CD8-positive, alpha-beta memory T cell (primary cell): ENCODE data around the gene HMCN2. TPM values are rescaled to one million over a fixed set of nuclear protein-coding genes. Genes with fewer than 3 reads are reported as not detected.
"Not testable (repeated sequence)": the region's sequence is repeated elsewhere in the genome, so short reads cannot be mapped to it uniquely, and the experiment has no call there.

Experiments used
- CTCF ChIA-PET: fragments of 350-600 bp; sonication (Branson Sonifier 250); formaldehyde crosslinking; loops from one replicate; lab custom pipeline; 2021; ENCODE audit warnings: antibody characterized with exemption; lab: Charles Lee
- POLR2A ChIA-PET: fragments of 350-600 bp; sonication (Branson Sonifier 250); formaldehyde crosslinking; loops from one replicate; lab custom pipeline; 2021; ENCODE audit warnings: antibody characterized with exemption; lab: Charles Lee
- DNase-seq, 5 donors: peaks; one replicate each; pipeline versions ENCODE4 v3.0.0 to v3.0.0-alpha.2; 2020 to 2022; ENCODE audit warnings: mixed read lengths in 1 of 5
- H3K27ac ChIP-seq: one replicate; pipeline ENCODE4 v1.7.0; 2013; ENCODE audit warnings: low read depth, mild to moderate bottlenecking, low read length, moderate library complexity
- H3K27me3 ChIP-seq: 2 replicates; pipeline ENCODE4 v1.7.0; 2013; ENCODE audit warnings: low read length, mild to moderate bottlenecking; ENCODE audit not compliant: insufficient read depth, poor library complexity, severe bottlenecking
- H3K36me3 ChIP-seq: 2 replicates; pipeline ENCODE4 v1.7.0; 2013; ENCODE audit warnings: mild to moderate bottlenecking, low read length, moderate library complexity; ENCODE audit not compliant: insufficient read depth
- H3K4me1 ChIP-seq: 2 replicates; pipeline ENCODE4 v1.7.0; 2013; ENCODE audit warnings: mild to moderate bottlenecking, low read length, moderate library complexity; ENCODE audit not compliant: insufficient read depth
- H3K4me3 ChIP-seq: 2 replicates; pipeline ENCODE4 v1.7.0; 2013; ENCODE audit warnings: mild to moderate bottlenecking, low read length
- H3K9me3 ChIP-seq: 2 replicates; pipeline ENCODE4 v1.7.0; 2013; ENCODE audit warnings: mild to moderate bottlenecking, low read length
- H3K27ac Mint-ChIP-seq, 8 donors: one replicate each; pipeline ENCODE4 v1.8.0; 2020 to 2021; ENCODE audit warnings: mixed read lengths in 8 of 8, mild to moderate bottlenecking in 6 of 8, inconsistent platforms in 3 of 8, moderate library complexity in 3 of 8
- H3K27me3 Mint-ChIP-seq, 2 donors: one replicate each; pipeline ENCODE4 v1.8.0; 2020 to 2021; ENCODE audit warnings: mixed read lengths in 2 of 2, mild to moderate bottlenecking in 1 of 2, moderate library complexity in 1 of 2
- H3K36me3 Mint-ChIP-seq, 3 donors: one replicate each; pipeline ENCODE4 v1.8.0; 2020 to 2021; ENCODE audit warnings: mixed read lengths in 3 of 3, inconsistent platforms in 1 of 3, mild to moderate bottlenecking in 1 of 3
- H3K4me1 Mint-ChIP-seq, 3 donors: one replicate each; pipeline ENCODE4 v1.8.0; 2020 to 2021; ENCODE audit warnings: mixed read lengths in 3 of 3, inconsistent platforms in 1 of 3, mild to moderate bottlenecking in 1 of 3
- H3K4me3 Mint-ChIP-seq, 7 donors: one replicate each; pipeline ENCODE4 v1.8.0; 2020 to 2021; ENCODE audit warnings: mixed read lengths in 7 of 7, mild to moderate bottlenecking in 6 of 7, moderate library complexity in 4 of 7, inconsistent platforms in 2 of 7
- H3K9me3 Mint-ChIP-seq, 5 donors: one replicate each; pipeline ENCODE4 v1.8.0; 2020 to 2022; ENCODE audit warnings: mixed read lengths in 5 of 5, mild to moderate bottlenecking in 3 of 5, moderate library complexity in 2 of 5, inconsistent platforms in 1 of 5
- polyA plus RNA-seq: library from polyadenylated mRNA; unstranded; fragments of 300-500 nt; fragmentation: Illumina TruSeq; gene quantifications from one replicate; pipeline ENCODE4 v1.2.3, GENCODE V29; 2021
- total RNA-seq, 2 experiments: library from RNA; stranded (reverse); gene quantifications; one replicate each; pipeline ENCODE4 v1.2.3, GENCODE V29; 2021

The HMCN2 gene
- total and polyA plus RNA-seq, 3 experiments from 2014 or later: not detected

- H3K36me3 ChIP-seq: no peaks in the 10 kb centered on the region
- H3K4me3 ChIP-seq: no peak overlapping the region
- ChIA-PET POLR2A (no interaction called here), CTCF (no interaction called here)
- H3K4me1 ChIP-seq: no peaks in the 10 kb centered on the region
- peaks cover 9 to 19% of the 10 kb centered on the region in 2 donors for H3K27me3 Mint-ChIP-seq
- no peak overlapping the region for H3K4me3 Mint-ChIP-seq
- H3K27ac Mint-ChIP-seq: no peak overlapping the region
- no peaks in the 10 kb centered on the region for H3K36me3 Mint-ChIP-seq
- no peak for DNase-seq
- no peaks in the 10 kb centered on the region for H3K4me1 Mint-ChIP-seq
- H3K27me3 ChIP-seq: no peaks in the 10 kb centered on the region
- H3K9me3 ChIP-seq: no peaks in the 10 kb centered on the region
- H3K27ac ChIP-seq: no peak overlapping the region
- H3K9me3 Mint-ChIP-seq: no peaks in the 10 kb centered on the region
These were observed 72.3 kb downstream of the HMCN2 start for GRCh38 chr9:130337784-130338380.

GRCh38 chr9:130338891-130339290, 73.3 kb downstream of the HMCN2 start:
- H3K27ac Mint-ChIP-seq, POLR2A ChIA-PET, H3K9me3 Mint-ChIP-seq, H3K36me3 ChIP-seq, H3K4me1 Mint-ChIP-seq, H3K36me3 Mint-ChIP-seq, H3K4me1 ChIP-seq, DNase-seq, H3K4me3 ChIP-seq, H3K9me3 ChIP-seq, H3K27me3 ChIP-seq, CTCF ChIA-PET, H3K4me3 Mint-ChIP-seq, H3K27ac ChIP-seq: not testable (repeated sequence)
- H3K27me3 Mint-ChIP-seq: peaks cover 8 to 12% of the 10 kb centered on the region in 2 donors

- Mint-ChIP-seq H3K36me3 (no peaks in the 10 kb centered on the region), H3K27me3 (peaks cover 8% of the 10 kb centered on the region in 2 donors), H3K4me1 (no peaks in the 10 kb centered on the region), H3K9me3 (no peaks in the 10 kb centered on the region), H3K27ac (no peak overlapping the region), H3K4me3 (no peak overlapping the region)
- ChIA-PET POLR2A (no interaction called here), CTCF (no interaction called here)
- DNase-seq: no peak
- no peaks in the 10 kb centered on the region for H3K9me3 ChIP-seq
- no peaks in the 10 kb centered on the region for H3K36me3 ChIP-seq
- no peaks in the 10 kb centered on the region for H3K27me3 ChIP-seq
- no peak overlapping the region for H3K4me3 ChIP-seq
- H3K27ac ChIP-seq: no peak overlapping the region
- H3K4me1 ChIP-seq: no peaks in the 10 kb centered on the region
These were observed 73.7 kb downstream of the HMCN2 start for GRCh38 chr9:130339306-130339705.

DNA sequence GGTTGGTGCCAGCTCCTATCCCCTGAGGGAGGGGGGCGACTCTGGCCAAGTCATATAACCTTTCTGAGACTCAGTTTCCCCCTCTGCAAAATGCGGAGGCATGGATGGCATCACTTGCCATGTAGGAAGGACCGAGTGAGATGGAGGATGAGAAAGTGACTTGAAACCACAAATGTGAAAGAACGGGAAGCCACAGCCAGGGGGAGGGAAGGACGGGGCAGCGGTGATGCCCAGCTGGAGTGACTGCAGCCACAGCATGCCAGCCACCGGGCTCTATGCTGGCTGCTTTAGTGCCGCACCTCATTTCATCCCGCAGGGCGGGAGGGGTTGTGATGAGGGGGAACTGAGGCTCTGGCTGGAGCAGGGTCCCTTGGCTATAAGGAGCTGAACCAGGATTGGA, 74.5 kb downstream of the HMCN2 start:
- Histone ChIP-seq H3K4me1 (no peaks in the 10 kb centered on the region), H3K9me3 (no peaks in the 10 kb centered on the region), H3K27me3 (no peaks in the 10 kb centered on the region), H3K4me3 (no peak overlapping the region), H3K27ac (no peak overlapping the region), H3K36me3 (no peaks in the 10 kb centered on the region)
- H3K36me3 Mint-ChIP-seq: no peaks in the 10 kb centered on the region
- H3K27ac Mint-ChIP-seq: no peak overlapping the region
- H3K9me3 Mint-ChIP-seq: no peaks in the 10 kb centered on the region
- peaks cover 6 to 8% of the 10 kb centered on the region in 2 donors for H3K27me3 Mint-ChIP-seq
- no peaks in the 10 kb centered on the region for H3K4me1 Mint-ChIP-seq
- H3K4me3 Mint-ChIP-seq: no peak overlapping the region
- ChIA-PET POLR2A (no interaction called here), CTCF (no interaction called here)
- DNase-seq: no peak

GRCh38 chr9:130340557-130340956, 75.0 kb downstream of the HMCN2 start:
- H3K4me3 ChIP-seq, H3K9me3 Mint-ChIP-seq, H3K27ac ChIP-seq, DNase-seq, H3K4me1 Mint-ChIP-seq, H3K4me3 Mint-ChIP-seq, H3K36me3 ChIP-seq, H3K36me3 Mint-ChIP-seq, H3K27ac Mint-ChIP-seq, H3K9me3 ChIP-seq, CTCF ChIA-PET, H3K27me3 ChIP-seq, H3K4me1 ChIP-seq, POLR2A ChIA-PET, H3K27me3 Mint-ChIP-seq: not testable (repeated sequence)

GRCh38 chr9:130341128-130341527, 75.6 kb downstream of the HMCN2 start:
- no peaks in the 10 kb centered on the region for H3K4me1 Mint-ChIP-seq
- no peak overlapping the region for H3K27ac Mint-ChIP-seq
- no peak for DNase-seq
- Histone ChIP-seq H3K36me3 (no peaks in the 10 kb centered on the region), H3K27ac (no peak overlapping the region), H3K4me3 (no peak overlapping the region), H3K9me3 (no peaks in the 10 kb centered on the region), H3K27me3 (no peaks in the 10 kb centered on the region), H3K4me1 (no peaks in the 10 kb centered on the region)
- no peak overlapping the region for H3K4me3 Mint-ChIP-seq
- ChIA-PET POLR2A (no interaction called here), CTCF (no interaction called here)
- H3K27me3 Mint-ChIP-seq: peaks cover 0 to 5% of the 10 kb centered on the region in 2 donors
- no peaks in the 10 kb centered on the region for H3K9me3 Mint-ChIP-seq
- H3K36me3 Mint-ChIP-seq: no peaks in the 10 kb centered on the region

DNA sequence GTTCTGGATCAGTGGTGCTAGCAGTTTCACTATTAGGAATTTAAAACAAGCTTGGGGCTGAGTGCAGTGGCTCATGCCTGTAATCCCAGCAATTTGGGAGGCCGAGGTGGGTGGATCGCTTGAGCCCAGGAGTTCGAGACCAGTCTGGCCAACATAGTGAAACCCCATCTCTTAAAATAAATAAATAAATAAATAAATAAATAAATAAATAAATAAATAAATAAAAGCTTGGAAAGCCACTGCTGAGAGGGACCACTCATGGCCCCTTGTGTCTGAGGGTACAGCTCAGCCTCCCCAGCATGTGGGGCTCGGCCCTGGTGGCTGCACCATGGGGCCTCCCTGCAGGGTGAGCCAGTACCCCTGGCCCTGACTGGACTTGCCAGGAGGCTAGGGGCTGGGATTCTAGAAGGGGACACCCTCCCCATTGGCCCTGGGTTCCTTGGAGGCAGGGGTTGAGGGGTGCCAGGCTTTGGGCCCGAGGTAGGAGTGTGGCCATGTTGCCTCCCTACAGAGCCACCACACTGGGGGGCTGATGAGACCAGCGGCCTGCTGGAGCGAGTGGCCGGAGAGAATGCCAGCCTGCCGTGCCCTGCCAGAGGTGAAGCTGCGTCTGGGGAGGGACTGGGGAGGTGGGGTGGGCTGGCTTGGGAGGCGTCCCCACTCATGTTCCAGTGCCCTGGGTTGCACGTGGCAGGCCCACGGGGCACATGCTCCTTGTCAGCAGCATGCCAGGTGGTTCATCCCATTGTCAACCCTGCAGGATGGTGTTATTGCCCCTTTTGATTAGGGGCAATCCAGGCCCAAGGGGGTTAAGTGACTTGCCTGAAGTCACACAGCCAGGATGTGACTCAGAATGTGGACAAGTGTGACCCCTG, 76.5 kb downstream of the HMCN2 start:
- no peaks in the 10 kb centered on the region for H3K36me3 ChIP-seq
- peaks cover 0 to 4% of the 10 kb centered on the region in 2 donors for H3K27me3 Mint-ChIP-seq
- no peaks in the 10 kb centered on the region for H3K36me3 Mint-ChIP-seq
- ChIA-PET POLR2A (no interaction called here), CTCF (interaction anchor here (1.0 kb wide), 1 partner anchor 230 kb away, joined by 3 read pairs; no protein-coding TSS in a partner anchor)
- no peaks in the 10 kb centered on the region for H3K9me3 Mint-ChIP-seq
- H3K4me1 Mint-ChIP-seq: no peaks in the 10 kb centered on the region
- no peaks in the 10 kb centered on the region for H3K9me3 ChIP-seq
- H3K27ac ChIP-seq: no peak overlapping the region
- H3K27ac Mint-ChIP-seq: no peak overlapping the region
- H3K4me3 ChIP-seq: no peak overlapping the region
- no peak for DNase-seq
- no peak overlapping the region for H3K4me3 Mint-ChIP-seq
- H3K4me1 ChIP-seq: no peaks in the 10 kb centered on the region
- H3K27me3 ChIP-seq: no peaks in the 10 kb centered on the region

DNA sequence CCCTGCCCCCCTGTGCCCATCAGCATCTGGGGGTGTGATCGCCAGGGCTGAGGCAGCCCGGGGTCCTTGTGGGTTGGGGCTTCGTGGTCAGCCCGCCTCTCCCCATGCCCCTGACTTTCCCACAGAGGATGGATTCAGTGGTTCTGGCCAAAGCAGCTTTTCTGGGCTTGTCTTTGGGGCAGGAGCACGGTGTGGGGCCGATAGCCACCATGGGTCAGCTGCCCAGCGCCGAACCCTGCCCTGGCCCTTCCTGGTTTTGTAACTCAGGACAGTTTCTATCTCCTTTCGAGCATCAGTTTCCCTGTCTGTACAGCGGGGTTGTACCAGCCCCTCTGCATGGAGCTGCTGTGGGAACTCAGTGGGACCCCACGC, 77.1 kb downstream of the HMCN2 start:
- ChIA-PET CTCF (interaction anchor here (1.0 kb wide), 1 partner anchor 231 kb away, joined by 3 read pairs; no protein-coding TSS in a partner anchor), POLR2A (no interaction called here)
- Histone ChIP-seq H3K9me3 (no peaks in the 10 kb centered on the region), H3K27ac (no peak overlapping the region), H3K36me3 (no peaks in the 10 kb centered on the region), H3K27me3 (no peaks in the 10 kb centered on the region), H3K4me3 (no peak overlapping the region), H3K4me1 (no peaks in the 10 kb centered on the region)
- Mint-ChIP-seq H3K4me1 (no peaks in the 10 kb centered on the region), H3K27me3 (peaks cover 0 to 4% of the 10 kb centered on the region in 2 donors), H3K36me3 (no peaks in the 10 kb centered on the region), H3K27ac (no peak overlapping the region), H3K4me3 (no peak overlapping the region), H3K9me3 (no peaks in the 10 kb centered on the region)
- no peak for DNase-seq
